OCI-LY7 (cell line): Measurements from ENCODE around the gene BAIAP2L2. TPM values are rescaled to one million over a fixed set of nuclear protein-coding genes. Genes with fewer than 3 reads are reported as not detected.

Experiments used
- BruUV-seq: library from RNA; stranded (reverse); fragments of 400-500 nt; replicated peaks from 2 replicates; lab custom pipeline; 2021; lab: Mats Ljungman, UMichigan
- CTCF ChIA-PET: fragments of 300-600 bp; sonication (Branson Sonifier 250); formaldehyde crosslinking; loops from one replicate; lab custom pipeline; 2022; ENCODE audit warnings: antibody characterized with exemption; ENCODE audit not compliant: unreplicated experiment; lab: Charles Lee
- POLR2A ChIA-PET: fragments of 300-600 bp; sonication (Branson Sonifier 250); formaldehyde crosslinking; loops from one replicate; lab custom pipeline; 2022; ENCODE audit warnings: antibody characterized with exemption; lab: Charles Lee
- DNase-seq: peaks from one replicate; pipeline ENCODE4 v3.0.0-alpha.2; 2015; ENCODE audit warnings: low spot score
- H2AFZ ChIP-seq: fragments of 200-600 bp; sonication (generic), shearing (Covaris generic); 2 replicates; pipeline ENCODE4 v1.6.1; 2014; ENCODE audit warnings: mild to moderate bottlenecking, antibody characterized with exemption, low read length, moderate library complexity
- H3K27ac ChIP-seq: fragments of 200-600 bp; sonication (generic); 2 replicates; pipeline ENCODE4 v1.5.1; 2014; ENCODE audit warnings: mixed run types, low read depth, mild to moderate bottlenecking, moderate library complexity, low read length, inconsistent platforms; ENCODE audit not compliant: poor library complexity, severe bottlenecking
- H3K36me3 ChIP-seq: fragments of 200-600 bp; sonication (generic); 2 replicates; pipeline ENCODE4 v1.6.1; 2014; ENCODE audit warnings: mild to moderate bottlenecking, antibody characterized with exemption, low read length, moderate library complexity, mixed read lengths; ENCODE audit not compliant: insufficient read depth
- H3K4me1 ChIP-seq: fragments of 200-600 bp; sonication (generic); 2 replicates; pipeline ENCODE4 v1.5.1; 2014; ENCODE audit warnings: mild to moderate bottlenecking, low read length; ENCODE audit not compliant: insufficient read depth, poor library complexity, severe bottlenecking
- H3K4me2 ChIP-seq: fragments of 200-600 bp; sonication (generic); 2 replicates; pipeline ENCODE4 v1.6.1; 2014; ENCODE audit warnings: mild to moderate bottlenecking, low read length
- H3K4me3 ChIP-seq: fragments of 200-600 bp; sonication (generic); 2 replicates; pipeline ENCODE4 v1.5.1; 2014; ENCODE audit warnings: mild to moderate bottlenecking, low read depth, low read length; ENCODE audit not compliant: poor library complexity, severe bottlenecking
- H3K79me2 ChIP-seq: fragments of 200-600 bp; sonication (generic); 2 replicates; pipeline ENCODE4 v1.6.1; 2016; ENCODE audit warnings: low read depth, mild to moderate bottlenecking, low read length, moderate library complexity, mixed read lengths; ENCODE audit not compliant: insufficient read depth
- H3K9me2 ChIP-seq: fragments of 200-600 bp; sonication (generic); 2 replicates; pipeline ENCODE4 v1.6.1; 2016; ENCODE audit warnings: mild to moderate bottlenecking, low read length, mixed read lengths; ENCODE audit not compliant: insufficient read depth
- H3K9me3 ChIP-seq: fragments of 200-600 bp; sonication (generic); 2 replicates; pipeline ENCODE4 v1.6.1; 2014; ENCODE audit warnings: mild to moderate bottlenecking, mixed run types, low read length, mixed read lengths
- H4K20me1 ChIP-seq: fragments of 200-600 bp; sonication (generic); 2 replicates; pipeline ENCODE4 v1.6.1; 2014; ENCODE audit warnings: mild to moderate bottlenecking, antibody characterized with exemption, low read length, moderate library complexity, mixed read lengths; ENCODE audit not compliant: insufficient read depth
- CTCF ChIP-seq: fragments of 200-600 bp; sonication (generic); conservative IDR thresholded peaks from 2 replicates; pipeline ENCODE4 v1.5.1; 2014; ENCODE audit warnings: mild to moderate bottlenecking, antibody characterized with exemption, low read length, moderate library complexity, mixed read lengths
- EZH2phosphoT487 ChIP-seq: fragments of 200-600 bp; sonication (generic); IDR thresholded peaks from 2 replicates; pipeline ENCODE4 v1.6.1; 2018; ENCODE audit warnings: low read depth, borderline replicate concordance, mild to moderate bottlenecking, mixed run types, antibody characterized with exemption, low read length, moderate library complexity, mixed read lengths
- intact Hi-C: fragments of 100-400 bp; cut with micrococcal nuclease; formaldehyde crosslinking; loops from one replicate; pipeline ENCODE4 v1.10.0; 2022; ENCODE audit not compliant: unreplicated experiment
- total RNA-seq, 2 experiments: library from RNA; depleted of rRNA in 1 of 2; stranded (reverse); fragments of >200 nt in 1 of 2; shearing (Covaris generic) in 1 of 2; gene quantifications; 2 replicates each; pipeline ENCODE4 v1.2.3, GENCODE V29; 2014 to 2022

Gene BAIAP2L2
- total RNA-seq, 2 experiments from 2014 or later: 0.35 to 1.9 TPM

DNA sequence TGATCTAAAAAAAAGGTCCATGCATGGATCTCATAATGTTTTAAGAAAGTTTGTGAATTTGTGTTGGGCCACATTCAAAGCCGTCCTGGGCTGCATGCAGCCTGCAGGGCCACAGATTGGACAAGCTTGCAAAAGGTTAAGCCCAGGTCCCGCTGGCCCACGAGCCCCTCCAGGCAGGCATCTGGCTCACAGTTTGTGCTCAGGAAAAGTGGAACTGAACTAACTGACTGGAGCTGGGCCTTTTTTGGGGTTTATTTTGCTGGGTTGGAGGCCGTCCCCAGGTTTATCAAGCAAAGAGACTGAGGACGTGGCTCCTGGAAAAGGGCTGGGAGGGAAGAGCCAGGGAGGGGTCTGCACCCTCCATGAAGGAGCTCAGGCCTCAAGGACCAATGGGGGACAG lies 32.1 kb upstream of the BAIAP2L2 start:
- no TSS peak for BruUV-seq
- Histone ChIP-seq H3K4me3 (no peak overlapping the region), H3K9me2 (no peaks in the 10 kb centered on the region), H3K4me1 (no peaks in the 10 kb centered on the region), H3K27ac (no peak overlapping the region), H3K36me3 (peaks cover 9% of the 10 kb centered on the region; the same call in 1 of the 2 replicates), H3K9me3 (no peaks in the 10 kb centered on the region), H4K20me1 (no peaks in the 10 kb centered on the region), H3K79me2 (no peaks in the 10 kb centered on the region), H2AFZ (no peak overlapping the region), H3K4me2 (no peak overlapping the region)
- intact Hi-C loops: no loop called here
- TF ChIP-seq EZH2phosphoT487 (no peak), CTCF (no peak)
- ChIA-PET POLR2A (no interaction called here), CTCF (no interaction called here)
- DNase-seq: no peak

DNA sequence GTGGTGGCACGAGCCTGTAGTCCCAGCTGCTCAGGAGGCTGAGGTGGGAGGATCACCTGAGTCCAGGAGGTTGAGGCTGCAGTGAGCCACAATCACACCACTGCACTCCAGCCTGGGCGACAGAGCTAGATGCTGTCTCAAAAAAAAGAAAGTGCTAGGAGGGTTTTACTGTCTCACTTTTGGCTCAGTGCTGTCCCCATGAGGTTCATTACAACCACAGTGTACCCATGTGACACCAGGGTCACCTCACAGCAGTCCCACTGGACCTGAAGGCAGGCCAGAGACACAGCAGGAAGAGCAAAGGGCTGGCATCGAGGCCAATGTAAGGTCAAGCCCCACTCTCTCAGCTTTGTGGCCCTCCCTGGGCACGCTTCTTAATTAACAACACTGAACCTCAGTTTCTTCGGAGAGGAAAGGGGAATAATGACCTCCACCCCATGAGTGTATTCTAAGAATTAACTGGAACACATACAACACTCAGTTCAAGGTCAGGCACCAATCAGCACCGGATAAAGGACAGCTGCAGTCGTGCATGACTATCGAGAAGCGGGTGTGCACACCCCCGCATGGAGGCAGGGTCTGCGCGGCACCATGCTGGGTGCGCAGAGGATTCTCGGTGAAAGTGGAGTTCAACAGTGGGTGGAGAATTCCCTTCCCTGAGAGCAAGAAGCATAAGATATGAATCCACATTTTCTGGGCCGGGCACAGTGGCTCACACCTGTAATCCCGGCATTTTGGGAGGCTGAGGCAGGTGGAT lies 30.9 kb upstream of the BAIAP2L2 start:
- ChIA-PET POLR2A (no interaction called here), CTCF (no interaction called here)
- intact Hi-C loops: no loop called here
- no peak overlapping the region for H3K4me2 ChIP-seq
- no peaks in the 10 kb centered on the region for H3K9me2 ChIP-seq
- H3K4me1 ChIP-seq: no peaks in the 10 kb centered on the region
- H3K79me2 ChIP-seq: no peaks in the 10 kb centered on the region
- DNase-seq: no peak
- H3K9me3 ChIP-seq: no peaks in the 10 kb centered on the region
- no peaks in the 10 kb centered on the region for H4K20me1 ChIP-seq
- no TSS peak for BruUV-seq
- no peak overlapping the region for H3K27ac ChIP-seq
- peaks cover 9% of the 10 kb centered on the region; the same call in 1 of the 2 replicates for H3K36me3 ChIP-seq
- H2AFZ ChIP-seq: no peak overlapping the region
- H3K4me3 ChIP-seq: no peak overlapping the region
- no peak for TF ChIP-seq CTCF
- TF ChIP-seq EZH2phosphoT487: no peak

DNA sequence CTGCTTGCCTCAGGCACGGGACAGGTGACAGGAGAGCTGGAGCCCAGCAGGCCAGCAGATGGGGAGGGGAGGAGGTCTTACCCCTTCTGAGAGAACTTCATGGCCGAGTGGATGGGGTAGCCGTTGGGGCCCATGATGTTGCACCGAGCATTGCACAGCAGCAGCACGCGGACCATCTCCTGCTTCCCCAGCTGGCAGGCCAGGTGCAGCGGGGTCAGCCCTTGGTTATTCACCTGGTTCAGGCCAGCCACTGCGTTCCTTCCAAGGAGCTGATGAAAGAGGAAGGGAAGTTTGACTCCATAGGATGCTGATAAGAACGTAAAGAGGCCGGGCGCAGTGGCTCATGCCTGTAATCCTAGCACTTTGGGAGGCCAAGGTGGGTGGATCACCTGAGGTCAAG lies 29.4 kb upstream of the BAIAP2L2 start:
- CTCF ChIA-PET: no interaction called here
- Histone ChIP-seq H3K36me3 (peaks cover 14% of the 10 kb centered on the region; the same call in 1 of the 2 replicates), H3K9me2 (no peaks in the 10 kb centered on the region), H3K4me1 (no peaks in the 10 kb centered on the region), H3K79me2 (no peaks in the 10 kb centered on the region), H3K9me3 (no peaks in the 10 kb centered on the region), H3K4me2 (no peak overlapping the region), H3K4me3 (no peak overlapping the region), H2AFZ (no peak overlapping the region), H3K27ac (no peak overlapping the region), H4K20me1 (no peaks in the 10 kb centered on the region)
- no peak for DNase-seq
- TF ChIP-seq CTCF (no peak), EZH2phosphoT487 (no peak)
- no TSS peak for BruUV-seq
- POLR2A ChIA-PET: no interaction called here
- intact Hi-C loops: no loop called here
